GM18861 (cell line): ENCODE results near the gene MFRP.

Experiments
- ATAC-seq: cut with Tn5 transposase; IDR thresholded peaks from one replicate; pipeline ENCODE4 v1.9.1; 2021; ENCODE audit not compliant: unreplicated experiment

MFRP gene

GRCh38 chr11:119319136-119319699 lies 27.3 kb downstream of the MFRP start:
- ATAC-seq, result no peak

GRCh38 chr11:119318240-119319135 lies 28.0 kb downstream of the MFRP start:
- ATAC-seq, result peak; percentile 27

GRCh38 chr11:119317592-119318239 lies 28.8 kb downstream of the MFRP start:
- ATAC-seq, result no peak

GRCh38 chr11:119316729-119317591 lies 29.5 kb downstream of the MFRP start, which contains the start of gene MCAM:
TSS of gene MCAM (minus strand) at chr11:119317130. CDS start at chr11:119317101, 29 bp downstream.
- no peak for ATAC-seq

GRCh38 chr11:119316016-119316728 lies 30.3 kb downstream of the MFRP start:
- ATAC-seq, result no peak

GRCh38 chr11:119315131-119316015 lies 31.1 kb downstream of the MFRP start:
- ATAC-seq, result no peak

- no peak for ATAC-seq
Measured at GRCh38 chr11:119314726-119315125, 31.8 kb downstream of the MFRP start.

- no peak for ATAC-seq
Measured at GRCh38 chr11:119310682-119311052, 35.8 kb downstream of the MFRP start.

GRCh38 chr11:119309953-119310681 lies 36.4 kb downstream of the MFRP start:
- no peak for ATAC-seq

- no peak for ATAC-seq
Measured at GRCh38 chr11:119309411-119309810, 37.1 kb downstream of the MFRP start.

- no peak for ATAC-seq
Measured at GRCh38 chr11:119307974-119308373, 38.5 kb downstream of the MFRP start.

- no peak for ATAC-seq
Measured at GRCh38 chr11:119307219-119307618, 39.3 kb downstream of the MFRP start.

- no peak for ATAC-seq
Measured at GRCh38 chr11:119306373-119306890, 40.1 kb downstream of the MFRP start.

- no peak for ATAC-seq
Measured at GRCh38 chr11:119305556-119306372, 40.7 kb downstream of the MFRP start.

- no peak for ATAC-seq
Measured at GRCh38 chr11:119303227-119303718, 43.2 kb downstream of the MFRP start.

GRCh38 chr11:119300198-119300964 lies 46.1 kb downstream of the MFRP start:
- ATAC-seq, result no peak

- no peak for ATAC-seq
Measured at GRCh38 chr11:119299416-119299815, 47.1 kb downstream of the MFRP start.
